GM20000 (cell line): ENCODE measurements around the gene CHRD.

Experiments used
- DNase-seq: peaks from one replicate; pipeline ENCODE4 v3.0.0; 2012; ENCODE audit warnings: low spot score
- CTCF ChIP-seq: IDR thresholded peaks from 2 replicates; pipeline ENCODE4 v1.5.1; 2012; ENCODE audit warnings: mild to moderate bottlenecking, control low read depth; ENCODE audit errors: extremely low read depth, missing control alignments

CHRD gene

GRCh38 chr3:184379358-184380184 is at the start of gene CHRD:
Gene CHRD, plus strand, starts transcription at chr3:184380054. Its CDS starts 265 bp downstream, at chr3:184380319.
- peak; percentile 43 for DNase-seq
- no peak for TF ChIP-seq CTCF

- TF ChIP-seq CTCF, result no peak
- no peak for DNase-seq
Observed at GRCh38 chr3:184332370-184333090, 47.3 kb upstream of the CHRD start.

- TF ChIP-seq CTCF, result no peak
- no peak for DNase-seq
Observed at GRCh38 chr3:184333190-184333589, 46.7 kb upstream of the CHRD start.

- no peak for DNase-seq
- TF ChIP-seq CTCF, result no peak
Observed at GRCh38 chr3:184333700-184334099, 46.2 kb upstream of the CHRD start.

GRCh38 chr3:184334470-184335158 is 45.2 kb upstream of the CHRD start:
- no peak for DNase-seq
- TF ChIP-seq CTCF, result no peak

GRCh38 chr3:184335291-184335660 is 44.6 kb upstream of the CHRD start:
- DNase-seq, result no peak

More at GRCh38 chr3:184335291-184335660, 44.6 kb upstream of the CHRD start:
- no peak for TF ChIP-seq CTCF
